Germinal center (tissue), 1 donor: ENCODE results near the gene INTS2.
"Not testable (repeated sequence)": the region's sequence is repeated elsewhere in the genome, so short reads cannot be mapped to it uniquely, and the experiment has no call there.

Source experiments
- DNase-seq: peaks from one replicate; pipeline ENCODE4 v3.0.0; 2012; ENCODE audit warnings: mixed read lengths, low spot score

INTS2 gene

GRCh38 chr17:61927208-61928100, at the start of gene INTS2:
TSS of gene INTS2 (minus strand) at chr17:61927982. CDS start at chr17:61926644, 1,338 bp downstream.
- peak; percentile 94 for DNase-seq

GRCh38 chr17:61974115-61974514, 46.3 kb upstream of the INTS2 start:
- no peak for DNase-seq

GRCh38 chr17:61972311-61972710, 44.5 kb upstream of the INTS2 start:
- no peak for DNase-seq

GRCh38 chr17:61970030-61970429, 42.2 kb upstream of the INTS2 start:
- no peak for DNase-seq

GRCh38 chr17:61968757-61969156, 41.0 kb upstream of the INTS2 start:
- no peak for DNase-seq

GRCh38 chr17:61967729-61968128, 39.9 kb upstream of the INTS2 start:
- no peak for DNase-seq

GRCh38 chr17:61966191-61966590, 38.4 kb upstream of the INTS2 start:
- DNase-seq = no peak

GRCh38 chr17:61955619-61956018, 27.8 kb upstream of the INTS2 start:
- no peak for DNase-seq

GRCh38 chr17:61947367-61948078, 19.7 kb upstream of the INTS2 start:
- DNase-seq = no peak

GRCh38 chr17:61946359-61946758, 18.6 kb upstream of the INTS2 start:
- DNase-seq = no peak

- DNase-seq = no peak
Measured at GRCh38 chr17:61943117-61943516, 15.3 kb upstream of the INTS2 start.

- no peak for DNase-seq
Measured at GRCh38 chr17:61942085-61942484, 14.3 kb upstream of the INTS2 start.

GRCh38 chr17:61928101-61928436, 287 bp upstream of the INTS2 start:
- DNase-seq = no peak

GRCh38 chr17:61926826-61927207, 965 bp downstream of the INTS2 start:
- DNase-seq = peak; percentile 22

GRCh38 chr17:61915162-61915561, 12.6 kb downstream of the INTS2 start:
- DNase-seq = not testable (repeated sequence)

- DNase-seq = no peak
Measured at GRCh38 chr17:61908292-61909037, 19.3 kb downstream of the INTS2 start.

GRCh38 chr17:61907361-61907760, 20.4 kb downstream of the INTS2 start:
- DNase-seq = no peak

GRCh38 chr17:61904094-61904710, 23.6 kb downstream of the INTS2 start:
- peak; percentile 47 for DNase-seq

- no peak for DNase-seq
Measured at GRCh38 chr17:61903251-61903650, 24.5 kb downstream of the INTS2 start.

- DNase-seq = no peak
Measured at GRCh38 chr17:61897548-61898180, 30.1 kb downstream of the INTS2 start.

- DNase-seq = no peak
Measured at GRCh38 chr17:61895391-61895790, 32.4 kb downstream of the INTS2 start.

GRCh38 chr17:61894310-61894709, 33.5 kb downstream of the INTS2 start:
- DNase-seq = not testable (repeated sequence)
